ENCODE data around the gene PTK7. TPM values are rescaled to one million over a fixed set of nuclear protein-coding genes. Genes with fewer than 3 reads are reported as not detected.

The PTK7 gene
- total RNA-seq, 1 experiment from 2014 or later = 165 TPM

DNA sequence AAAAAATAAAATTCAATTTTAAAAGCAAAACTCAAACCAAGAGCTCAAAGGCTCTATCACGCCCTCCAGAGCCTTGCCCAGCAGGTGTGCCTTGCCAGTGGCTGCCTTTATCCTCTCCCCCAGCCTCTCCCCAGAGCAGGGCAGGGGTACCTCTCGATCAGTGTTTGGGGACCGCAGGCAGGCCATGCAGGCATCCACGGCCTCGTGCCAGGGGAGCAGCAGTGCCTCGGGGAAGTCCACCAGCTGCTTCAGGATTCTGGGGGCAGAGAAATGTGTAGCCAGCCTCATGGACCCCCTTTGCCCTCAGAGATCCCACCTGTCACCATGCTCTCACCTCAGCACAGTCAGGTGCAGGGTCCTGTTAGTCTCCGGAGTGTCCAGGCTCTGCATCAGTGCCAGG is 28.1 kb upstream of the PTK7 start (continued):
- no peak for TF ChIP-seq AFF4 (CRISPR knock-in tag; IDR thresholded peaks at IDR 0.05; ENCODE audit: borderline replicate concordance)
- no peak for TF ChIP-seq NFATC4 (CRISPR knock-in tag; IDR thresholded peaks at IDR 0.05)
- no peak for TF ChIP-seq PRRX2 (CRISPR knock-in tag; IDR thresholded peaks at IDR 0.05)

GRCh38 chr6:43050981-43051380 is 25.1 kb upstream of the PTK7 start:
- ChIA-PET CTCF (interaction anchor here (0.9 kb wide), 1 partner anchor 93 kb away, joined by 3 read pairs; no protein-coding TSS in a partner anchor), POLR2A (no interaction called here)
- Mint-ChIP-seq H3K9me3 (no peaks in the 10 kb centered on the region), H3K36me3 (peaks cover 39% of the 10 kb centered on the region), H3K27ac (no peak overlapping the region), H3K27me3 (ENCODE audit: low read depth) (no peaks in the 10 kb centered on the region), H3K4me1 (peaks cover 22% of the 10 kb centered on the region), H3K4me3 (no peak overlapping the region)
- ATAC-seq = no peak
- TF ChIP-seq SP1 (CRISPR knock-in tag; conservative IDR thresholded peaks at IDR 0.05) (no peak), MXD4 (CRISPR knock-in tag; IDR thresholded peaks at IDR 0.05; ENCODE audit: borderline replicate concordance) (no peak), ZNF512 (CRISPR knock-in tag; IDR thresholded peaks at IDR 0.05; ENCODE audit: borderline replicate concordance) (no peak), FOXP1 (CRISPR knock-in tag; IDR thresholded peaks at IDR 0.05; ENCODE audit: borderline replicate concordance) (no peak)
- TF ChIP-seq, protein P1, sequence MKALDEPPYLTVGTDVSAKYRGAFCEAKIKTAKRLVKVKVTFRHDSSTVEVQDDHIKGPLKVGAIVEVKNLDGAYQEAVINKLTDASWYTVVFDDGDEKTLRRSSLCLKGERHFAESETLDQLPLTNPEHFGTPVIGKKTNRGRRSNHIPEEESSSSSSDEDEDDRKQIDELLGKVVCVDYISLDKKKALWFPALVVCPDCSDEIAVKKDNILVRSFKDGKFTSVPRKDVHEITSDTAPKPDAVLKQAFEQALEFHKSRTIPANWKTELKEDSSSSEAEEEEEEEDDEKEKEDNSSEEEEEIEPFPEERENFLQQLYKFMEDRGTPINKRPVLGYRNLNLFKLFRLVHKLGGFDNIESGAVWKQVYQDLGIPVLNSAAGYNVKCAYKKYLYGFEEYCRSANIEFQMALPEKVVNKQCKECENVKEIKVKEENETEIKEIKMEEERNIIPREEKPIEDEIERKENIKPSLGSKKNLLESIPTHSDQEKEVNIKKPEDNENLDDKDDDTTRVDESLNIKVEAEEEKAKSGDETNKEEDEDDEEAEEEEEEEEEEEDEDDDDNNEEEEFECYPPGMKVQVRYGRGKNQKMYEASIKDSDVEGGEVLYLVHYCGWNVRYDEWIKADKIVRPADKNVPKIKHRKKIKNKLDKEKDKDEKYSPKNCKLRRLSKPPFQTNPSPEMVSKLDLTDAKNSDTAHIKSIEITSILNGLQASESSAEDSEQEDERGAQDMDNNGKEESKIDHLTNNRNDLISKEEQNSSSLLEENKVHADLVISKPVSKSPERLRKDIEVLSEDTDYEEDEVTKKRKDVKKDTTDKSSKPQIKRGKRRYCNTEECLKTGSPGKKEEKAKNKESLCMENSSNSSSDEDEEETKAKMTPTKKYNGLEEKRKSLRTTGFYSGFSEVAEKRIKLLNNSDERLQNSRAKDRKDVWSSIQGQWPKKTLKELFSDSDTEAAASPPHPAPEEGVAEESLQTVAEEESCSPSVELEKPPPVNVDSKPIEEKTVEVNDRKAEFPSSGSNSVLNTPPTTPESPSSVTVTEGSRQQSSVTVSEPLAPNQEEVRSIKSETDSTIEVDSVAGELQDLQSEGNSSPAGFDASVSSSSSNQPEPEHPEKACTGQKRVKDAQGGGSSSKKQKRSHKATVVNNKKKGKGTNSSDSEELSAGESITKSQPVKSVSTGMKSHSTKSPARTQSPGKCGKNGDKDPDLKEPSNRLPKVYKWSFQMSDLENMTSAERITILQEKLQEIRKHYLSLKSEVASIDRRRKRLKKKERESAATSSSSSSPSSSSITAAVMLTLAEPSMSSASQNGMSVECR (CRISPR knock-in tag; IDR thresholded peaks at IDR 0.05; ENCODE audit: borderline replicate concordance) = no peak
- DNase-seq (ENCODE audit: low spot score) = no peak

DNA sequence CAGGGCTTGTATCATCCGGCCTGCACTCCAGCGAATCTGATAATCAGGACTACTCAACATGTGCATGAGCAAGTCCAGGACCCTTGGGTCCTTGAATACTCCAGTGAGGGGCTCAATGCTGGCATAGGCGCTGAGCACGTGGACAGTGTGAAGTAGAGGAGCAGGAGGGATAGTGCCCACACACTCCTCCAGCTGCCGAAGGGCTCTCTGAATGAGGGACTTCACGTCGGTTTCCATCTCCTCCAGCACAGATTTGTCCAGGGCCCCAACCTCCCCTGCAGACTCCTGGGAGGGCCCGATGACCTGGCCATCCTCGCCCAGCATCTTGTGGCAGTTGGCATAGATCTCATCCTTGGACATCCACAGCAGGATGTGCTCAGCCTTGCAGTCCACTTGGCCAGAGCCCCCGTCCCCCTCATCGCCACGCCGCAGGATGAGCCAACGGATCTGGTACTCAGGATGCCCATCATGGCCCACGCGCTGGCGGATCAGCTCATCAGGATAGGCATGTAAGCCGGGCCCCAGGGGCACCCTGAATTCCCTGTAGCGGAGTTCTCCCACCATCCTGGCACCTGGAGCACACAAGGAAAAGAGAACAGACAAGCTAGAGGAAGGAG is 23.8 kb upstream of the PTK7 start:
- Mint-ChIP-seq H3K4me3 (peak overlapping the region; percentile 91), H3K36me3 (peaks cover 35% of the 10 kb centered on the region), H3K9me3 (no peaks in the 10 kb centered on the region), H3K27me3 (ENCODE audit: low read depth) (no peaks in the 10 kb centered on the region), H3K27ac (peak overlapping the region; percentile 77), H3K4me1 (peaks cover 22% of the 10 kb centered on the region)
- POLR2A ChIA-PET = interaction anchor here (1.1 to 2.0 kb wide), 2 partner anchors 73 to 119 kb away, joined by 3 to 13 read pairs; partner anchors contain the start of genes PEX6 and SRF
- CTCF ChIA-PET = no interaction called here
- ATAC-seq (no peak), DNase-seq (ENCODE audit: low spot score) (no peak)
- TF ChIP-seq ZNF219 (CRISPR knock-in tag; IDR thresholded peaks at IDR 0.05; ENCODE audit: borderline replicate concordance) (no peak), ZNF512 (CRISPR knock-in tag; IDR thresholded peaks at IDR 0.05; ENCODE audit: borderline replicate concordance) (no peak), NR2C2 (CRISPR knock-in tag; IDR thresholded peaks at IDR 0.05) (no peak), ZNF121 (CRISPR knock-in tag; IDR thresholded peaks at IDR 0.05) (no peak)
- TF ChIP-seq, protein P2, sequence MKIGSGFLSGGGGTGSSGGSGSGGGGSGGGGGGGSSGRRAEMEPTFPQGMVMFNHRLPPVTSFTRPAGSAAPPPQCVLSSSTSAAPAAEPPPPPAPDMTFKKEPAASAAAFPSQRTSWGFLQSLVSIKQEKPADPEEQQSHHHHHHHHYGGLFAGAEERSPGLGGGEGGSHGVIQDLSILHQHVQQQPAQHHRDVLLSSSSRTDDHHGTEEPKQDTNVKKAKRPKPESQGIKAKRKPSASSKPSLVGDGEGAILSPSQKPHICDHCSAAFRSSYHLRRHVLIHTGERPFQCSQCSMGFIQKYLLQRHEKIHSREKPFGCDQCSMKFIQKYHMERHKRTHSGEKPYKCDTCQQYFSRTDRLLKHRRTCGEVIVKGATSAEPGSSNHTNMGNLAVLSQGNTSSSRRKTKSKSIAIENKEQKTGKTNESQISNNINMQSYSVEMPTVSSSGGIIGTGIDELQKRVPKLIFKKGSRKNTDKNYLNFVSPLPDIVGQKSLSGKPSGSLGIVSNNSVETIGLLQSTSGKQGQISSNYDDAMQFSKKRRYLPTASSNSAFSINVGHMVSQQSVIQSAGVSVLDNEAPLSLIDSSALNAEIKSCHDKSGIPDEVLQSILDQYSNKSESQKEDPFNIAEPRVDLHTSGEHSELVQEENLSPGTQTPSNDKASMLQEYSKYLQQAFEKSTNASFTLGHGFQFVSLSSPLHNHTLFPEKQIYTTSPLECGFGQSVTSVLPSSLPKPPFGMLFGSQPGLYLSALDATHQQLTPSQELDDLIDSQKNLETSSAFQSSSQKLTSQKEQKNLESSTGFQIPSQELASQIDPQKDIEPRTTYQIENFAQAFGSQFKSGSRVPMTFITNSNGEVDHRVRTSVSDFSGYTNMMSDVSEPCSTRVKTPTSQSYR (CRISPR knock-in tag; IDR thresholded peaks at IDR 0.05) = no peak
- TF ChIP-seq, protein P1 (CRISPR knock-in tag; IDR thresholded peaks at IDR 0.05; ENCODE audit: borderline replicate concordance) = no peak

All from WTC11 (cell line).